DMS 273 (cell line): ENCODE data around the gene HSD3B7.
A peak's percentile ranks its signal among the peaks of the same experiment; 100 is the strongest.

Experiments
- DNase-seq: peaks from one replicate; lab custom pipeline; 2025; ENCODE audit not compliant: unreplicated experiment; lab: John Stamatoyannopoulos, UW

HSD3B7 gene

GRCh38 chr16:30982548-30983288 is 2.3 kb upstream of the HSD3B7 start:
- DNase-seq = no peak

GRCh38 chr16:30983289-30983889 is 1.6 kb upstream of the HSD3B7 start:
- DNase-seq = peak; percentile 40

- DNase-seq = no peak
Observed at GRCh38 chr16:30983898-30984610, 953 bp upstream of the HSD3B7 start.

GRCh38 chr16:30985401-30986128 is 558 bp downstream of the HSD3B7 start:
- DNase-seq = peak; percentile 91

- no peak for DNase-seq
Observed at GRCh38 chr16:30986129-30986991, 1.4 kb downstream of the HSD3B7 start.

- no peak for DNase-seq
Observed at GRCh38 chr16:30987581-30988190, 2.7 kb downstream of the HSD3B7 start.

- no peak for DNase-seq
Observed at GRCh38 chr16:30989469-30990047, 4.6 kb downstream of the HSD3B7 start.

GRCh38 chr16:30990105-30990504 is 5.1 kb downstream of the HSD3B7 start:
- no peak for DNase-seq

GRCh38 chr16:30991052-30991451 is 6.0 kb downstream of the HSD3B7 start:
- no peak for DNase-seq

GRCh38 chr16:30992276-30992780 is 7.3 kb downstream of the HSD3B7 start:
- no peak for DNase-seq

- no peak for DNase-seq
Observed at GRCh38 chr16:30992931-30993816, 8.2 kb downstream of the HSD3B7 start.

- DNase-seq = no peak
Observed at GRCh38 chr16:30995927-30996323, 10.9 kb downstream of the HSD3B7 start.

GRCh38 chr16:30996324-30996984 is 11.4 kb downstream of the HSD3B7 start:
- no peak for DNase-seq

GRCh38 chr16:30996985-30997724 is 12.1 kb downstream of the HSD3B7 start:
- DNase-seq = no peak

GRCh38 chr16:30997725-30998711 is 13.0 kb downstream of the HSD3B7 start:
- no peak for DNase-seq
